ENCODE data around the gene MAFB.

MAFB gene

GRCh38 chr20:40685349-40685748, 3.7 kb downstream of the MAFB start:
- TF ChIP-seq, protein P1, sequence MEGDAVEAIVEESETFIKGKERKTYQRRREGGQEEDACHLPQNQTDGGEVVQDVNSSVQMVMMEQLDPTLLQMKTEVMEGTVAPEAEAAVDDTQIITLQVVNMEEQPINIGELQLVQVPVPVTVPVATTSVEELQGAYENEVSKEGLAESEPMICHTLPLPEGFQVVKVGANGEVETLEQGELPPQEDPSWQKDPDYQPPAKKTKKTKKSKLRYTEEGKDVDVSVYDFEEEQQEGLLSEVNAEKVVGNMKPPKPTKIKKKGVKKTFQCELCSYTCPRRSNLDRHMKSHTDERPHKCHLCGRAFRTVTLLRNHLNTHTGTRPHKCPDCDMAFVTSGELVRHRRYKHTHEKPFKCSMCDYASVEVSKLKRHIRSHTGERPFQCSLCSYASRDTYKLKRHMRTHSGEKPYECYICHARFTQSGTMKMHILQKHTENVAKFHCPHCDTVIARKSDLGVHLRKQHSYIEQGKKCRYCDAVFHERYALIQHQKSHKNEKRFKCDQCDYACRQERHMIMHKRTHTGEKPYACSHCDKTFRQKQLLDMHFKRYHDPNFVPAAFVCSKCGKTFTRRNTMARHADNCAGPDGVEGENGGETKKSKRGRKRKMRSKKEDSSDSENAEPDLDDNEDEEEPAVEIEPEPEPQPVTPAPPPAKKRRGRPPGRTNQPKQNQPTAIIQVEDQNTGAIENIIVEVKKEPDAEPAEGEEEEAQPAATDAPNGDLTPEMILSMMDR (IDR thresholded peaks at IDR 0.05; ENCODE audit: extremely low read depth, insufficient read depth, missing control alignments): no peak
- DNase-seq (ENCODE audit: low spot score): no peak
- in situ Hi-C loops (cut with MboI; ENCODE audit: low pct_unique_long_range_greater_than_20kb, low sequenced_read_pairs, unreplicated experiment): loop anchor here (25.0 kb wide), 1 partner anchor 798 kb away; no protein-coding TSS in a partner anchor

GRCh38 chr20:40683894-40684268, 5.2 kb downstream of the MAFB start:
- in situ Hi-C loops (cut with MboI; ENCODE audit: low pct_unique_long_range_greater_than_20kb, low sequenced_read_pairs, unreplicated experiment): loop anchor here (25.0 kb wide), 1 partner anchor 797 kb away; no protein-coding TSS in a partner anchor
- TF ChIP-seq, protein P1 (IDR thresholded peaks at IDR 0.05; ENCODE audit: extremely low read depth, insufficient read depth, missing control alignments): no peak
- no peak for DNase-seq (ENCODE audit: low spot score)

GRCh38 chr20:40683221-40683893, 5.7 kb downstream of the MAFB start:
- in situ Hi-C loops (cut with MboI; ENCODE audit: low pct_unique_long_range_greater_than_20kb, low sequenced_read_pairs, unreplicated experiment): loop anchor here (25.0 kb wide), 1 partner anchor 796 kb away; no protein-coding TSS in a partner anchor
- TF ChIP-seq, protein P1 (IDR thresholded peaks at IDR 0.05; ENCODE audit: extremely low read depth, insufficient read depth, missing control alignments): no peak
- DNase-seq (ENCODE audit: low spot score): no peak

- TF ChIP-seq, protein P1 (IDR thresholded peaks at IDR 0.05; ENCODE audit: extremely low read depth, insufficient read depth, missing control alignments): no peak
- in situ Hi-C loops (cut with MboI; ENCODE audit: low pct_unique_long_range_greater_than_20kb, low sequenced_read_pairs, unreplicated experiment): loop anchor here (25.0 kb wide), 1 partner anchor 795 kb away; no protein-coding TSS in a partner anchor
- DNase-seq (ENCODE audit: low spot score): no peak
These were observed 6.7 kb downstream of the MAFB start for GRCh38 chr20:40682104-40682981.

DNA sequence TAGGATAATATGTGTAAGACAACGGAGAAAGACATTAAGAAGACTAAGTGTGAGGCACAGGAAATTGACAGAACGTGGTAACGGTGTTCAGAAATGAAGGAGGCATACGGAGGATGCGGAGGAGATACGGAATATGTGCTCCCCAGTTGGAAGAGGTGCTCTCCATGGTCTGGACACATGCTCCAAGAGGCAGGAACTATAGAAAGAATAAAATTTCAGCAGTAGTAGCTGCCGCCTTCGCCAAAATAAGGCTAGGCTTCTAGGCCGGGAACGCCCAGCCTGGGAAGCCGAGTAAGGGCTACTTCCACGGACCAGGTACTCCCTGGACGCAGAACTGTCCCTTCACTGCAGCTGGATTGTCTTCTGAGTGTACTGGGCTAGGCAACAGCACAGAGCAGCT, 7.4 kb downstream of the MAFB start:
- DNase-seq (ENCODE audit: low spot score): no peak
- TF ChIP-seq, protein P1 (IDR thresholded peaks at IDR 0.05; ENCODE audit: extremely low read depth, insufficient read depth, missing control alignments): no peak
- in situ Hi-C loops (cut with MboI; ENCODE audit: low pct_unique_long_range_greater_than_20kb, low sequenced_read_pairs, unreplicated experiment): loop anchor here (25.0 kb wide), 1 partner anchor 794 kb away; no protein-coding TSS in a partner anchor

GRCh38 chr20:40681165-40681564, 7.9 kb downstream of the MAFB start:
- TF ChIP-seq, protein P1 (IDR thresholded peaks at IDR 0.05; ENCODE audit: extremely low read depth, insufficient read depth, missing control alignments): no peak
- in situ Hi-C loops (cut with MboI; ENCODE audit: low pct_unique_long_range_greater_than_20kb, low sequenced_read_pairs, unreplicated experiment): loop anchor here (25.0 kb wide), 1 partner anchor 794 kb away; no protein-coding TSS in a partner anchor
- no peak for DNase-seq (ENCODE audit: low spot score)
